ENCODE measurements around the gene PPP1R13L.
A peak's percentile ranks its signal among the peaks of the same experiment; 100 is the strongest.

Gene PPP1R13L

DNA sequence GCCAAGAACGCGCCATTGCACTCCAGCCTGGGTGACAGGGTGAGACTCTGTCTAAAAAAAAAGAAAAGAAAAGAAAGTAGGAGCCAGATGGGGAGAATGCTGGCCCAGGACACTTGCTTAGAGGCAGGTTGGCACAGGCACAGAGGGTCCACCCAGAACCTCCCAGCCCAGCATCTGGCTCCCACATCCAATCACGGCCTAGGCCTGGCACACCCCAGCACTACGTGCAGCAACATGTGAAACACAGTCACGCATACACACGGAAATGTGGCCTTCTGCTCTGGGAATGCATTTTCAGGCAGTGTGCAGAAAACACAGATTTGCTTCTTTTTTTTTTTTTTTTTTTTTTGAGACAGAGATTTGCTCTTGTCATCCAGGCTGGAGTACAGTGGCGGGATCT lies 42.1 kb upstream of the PPP1R13L start:
- H3K27ac ChIP-seq: peak overlapping the region; percentile 100
- ChIA-PET POLR2A (ENCODE audit: low non-redundant PET) (interaction anchor here (0.7 to 1.2 kb wide), 3 partner anchors 10 to 52 kb away, joined by 3 to 10 read pairs (median 10); no protein-coding TSS in a partner anchor), CTCF (no interaction called here)
- TF ChIP-seq, protein P1, sequence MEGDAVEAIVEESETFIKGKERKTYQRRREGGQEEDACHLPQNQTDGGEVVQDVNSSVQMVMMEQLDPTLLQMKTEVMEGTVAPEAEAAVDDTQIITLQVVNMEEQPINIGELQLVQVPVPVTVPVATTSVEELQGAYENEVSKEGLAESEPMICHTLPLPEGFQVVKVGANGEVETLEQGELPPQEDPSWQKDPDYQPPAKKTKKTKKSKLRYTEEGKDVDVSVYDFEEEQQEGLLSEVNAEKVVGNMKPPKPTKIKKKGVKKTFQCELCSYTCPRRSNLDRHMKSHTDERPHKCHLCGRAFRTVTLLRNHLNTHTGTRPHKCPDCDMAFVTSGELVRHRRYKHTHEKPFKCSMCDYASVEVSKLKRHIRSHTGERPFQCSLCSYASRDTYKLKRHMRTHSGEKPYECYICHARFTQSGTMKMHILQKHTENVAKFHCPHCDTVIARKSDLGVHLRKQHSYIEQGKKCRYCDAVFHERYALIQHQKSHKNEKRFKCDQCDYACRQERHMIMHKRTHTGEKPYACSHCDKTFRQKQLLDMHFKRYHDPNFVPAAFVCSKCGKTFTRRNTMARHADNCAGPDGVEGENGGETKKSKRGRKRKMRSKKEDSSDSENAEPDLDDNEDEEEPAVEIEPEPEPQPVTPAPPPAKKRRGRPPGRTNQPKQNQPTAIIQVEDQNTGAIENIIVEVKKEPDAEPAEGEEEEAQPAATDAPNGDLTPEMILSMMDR (conservative IDR thresholded peaks at IDR 0.05; ENCODE audit: low read depth): no peak
- DNase-seq (ENCODE audit: low spot score): peak; percentile 91

DNA sequence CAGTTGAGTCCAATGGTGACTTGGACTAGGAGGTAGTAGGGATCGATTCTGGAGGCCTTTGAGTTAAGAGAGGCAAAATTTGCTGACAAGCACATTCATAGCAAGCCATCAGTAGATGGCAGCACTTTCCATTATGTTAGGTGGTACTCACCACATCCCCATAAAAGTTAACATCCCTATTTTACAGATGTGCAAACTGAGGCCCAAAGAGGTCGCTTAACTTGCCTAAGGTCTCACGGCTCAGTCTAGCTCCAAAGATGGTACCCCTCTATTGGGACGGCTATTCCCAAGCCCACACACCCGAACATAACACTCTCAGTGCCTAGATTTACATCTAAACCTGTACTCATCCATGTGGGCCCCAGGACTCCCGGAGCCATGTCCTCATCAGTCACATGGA lies 41.4 kb upstream of the PPP1R13L start:
- ChIA-PET CTCF (no interaction called here), POLR2A (ENCODE audit: low non-redundant PET) (no interaction called here)
- peak overlapping the region; percentile 100 for H3K27ac ChIP-seq
- TF ChIP-seq, protein P1 (conservative IDR thresholded peaks at IDR 0.05; ENCODE audit: low read depth): no peak
- no peak for DNase-seq (ENCODE audit: low spot score)

DNA sequence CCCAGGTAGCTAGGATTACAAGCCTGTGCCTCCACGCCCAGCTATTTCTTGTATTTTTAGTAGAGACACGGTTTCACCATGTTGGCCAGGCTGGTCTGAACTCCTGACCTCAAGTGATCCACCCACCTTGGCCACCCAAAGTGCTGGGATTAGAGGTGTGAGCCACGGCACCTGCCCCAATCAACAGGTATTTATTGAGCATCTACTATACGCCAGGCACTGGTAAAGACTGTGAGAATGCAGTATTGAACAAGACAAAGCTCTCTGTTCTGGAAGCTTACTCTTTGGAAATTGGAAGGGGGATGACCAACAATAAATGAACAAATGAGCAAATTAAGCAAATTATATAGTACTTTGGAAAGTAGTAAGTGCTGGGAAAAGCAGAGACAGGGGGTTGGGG lies 40.3 kb upstream of the PPP1R13L start:
- TF ChIP-seq, protein P1 (conservative IDR thresholded peaks at IDR 0.05; ENCODE audit: low read depth): no peak
- CTCF ChIA-PET: interaction anchor here (0.6 to 0.8 kb wide), 3 partner anchors 18 to 155 kb away, joined by 3 to 6 read pairs (median 3); no protein-coding TSS in a partner anchor
- DNase-seq (ENCODE audit: low spot score): no peak
- POLR2A ChIA-PET (ENCODE audit: low non-redundant PET): no interaction called here
- H3K27ac ChIP-seq: peak overlapping the region; percentile 100

DNA sequence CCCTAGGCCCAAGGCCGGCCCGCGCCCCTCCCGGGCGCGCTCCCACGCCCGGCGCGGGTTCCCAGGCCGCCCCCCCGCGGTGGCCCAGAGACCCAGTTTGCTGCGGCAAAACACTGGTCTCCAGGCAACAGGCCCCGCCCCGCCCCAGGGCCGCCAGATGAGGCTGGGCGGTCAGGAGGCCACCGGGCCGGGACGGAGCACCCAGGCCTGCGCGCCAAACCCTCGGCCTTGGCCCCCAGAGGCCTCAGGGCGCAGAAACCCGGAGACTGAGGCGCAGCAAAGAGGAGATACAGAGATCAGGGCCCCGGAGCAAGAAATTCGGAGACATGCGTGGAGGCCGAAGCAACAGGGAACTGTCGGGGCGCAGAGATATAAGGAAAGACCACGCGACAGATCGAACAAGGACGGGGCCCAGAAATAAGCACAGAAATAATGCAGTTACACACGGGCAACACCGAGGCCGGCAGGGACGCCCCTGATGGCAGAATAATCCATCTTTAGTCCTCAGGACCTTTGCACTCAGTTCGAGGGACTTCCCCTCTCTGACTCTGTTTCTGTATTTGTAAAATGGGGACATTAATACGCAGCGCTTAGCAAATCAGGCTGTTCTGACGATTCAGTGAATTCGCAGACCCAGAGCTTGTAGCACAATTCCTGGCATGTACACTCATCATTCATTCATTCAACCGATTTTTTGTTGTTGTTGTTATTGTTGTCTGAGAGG lies 39.6 kb upstream of the PPP1R13L start:
- CTCF ChIA-PET: interaction anchor here (0.6 to 0.8 kb wide), 3 partner anchors 17 to 156 kb away, joined by 3 to 6 read pairs (median 3); no protein-coding TSS in a partner anchor
- H3K27ac ChIP-seq: peak overlapping the region; percentile 100
- POLR2A ChIA-PET (ENCODE audit: low non-redundant PET): no interaction called here
- TF ChIP-seq, protein P1 (conservative IDR thresholded peaks at IDR 0.05; ENCODE audit: low read depth): no peak
- peak; percentile 60 for DNase-seq (ENCODE audit: low spot score)

DNA sequence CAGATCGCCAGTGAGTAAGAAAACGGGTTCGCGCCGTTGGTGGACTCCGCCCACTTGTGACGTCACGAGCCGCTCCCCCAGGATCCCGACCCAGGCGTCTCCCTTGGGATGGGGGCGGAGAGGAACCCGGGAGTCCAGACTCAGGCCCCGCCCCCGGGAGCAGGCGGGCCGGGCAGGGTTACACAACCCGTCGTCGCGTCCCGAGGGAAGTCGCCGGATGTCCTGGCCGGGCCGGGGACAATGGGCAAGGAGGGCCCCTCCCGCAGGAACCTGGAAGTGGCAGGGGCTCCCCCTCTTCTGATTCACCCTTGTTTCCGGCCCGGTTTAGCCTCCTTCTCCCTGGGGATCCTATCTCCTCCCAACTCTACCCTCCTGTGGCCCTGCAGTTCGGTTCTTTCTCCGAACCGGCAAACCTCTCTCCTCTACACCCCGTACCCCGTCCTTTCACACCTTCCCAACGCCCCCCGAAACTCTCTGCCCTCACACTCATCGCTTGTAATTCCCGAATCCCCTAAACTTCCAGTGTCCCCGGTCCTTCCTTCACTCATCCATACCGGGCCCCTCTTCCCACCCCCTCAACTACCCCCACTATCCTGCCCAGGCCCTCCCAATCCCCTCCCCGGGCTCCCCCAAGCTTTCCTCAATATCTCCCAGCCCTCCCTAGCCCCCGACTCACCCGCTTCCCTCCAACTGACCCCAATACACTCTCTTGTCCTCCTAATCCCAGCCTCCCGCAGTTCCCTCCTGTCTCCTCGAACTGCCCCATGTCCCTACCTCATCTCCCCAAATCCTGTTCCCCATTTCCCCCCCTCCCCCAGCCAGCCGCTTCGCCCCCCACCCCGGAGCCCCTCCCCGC lies 38.8 kb upstream of the PPP1R13L start:
- TF ChIP-seq, protein P1 (conservative IDR thresholded peaks at IDR 0.05; ENCODE audit: low read depth): no peak

DNA sequence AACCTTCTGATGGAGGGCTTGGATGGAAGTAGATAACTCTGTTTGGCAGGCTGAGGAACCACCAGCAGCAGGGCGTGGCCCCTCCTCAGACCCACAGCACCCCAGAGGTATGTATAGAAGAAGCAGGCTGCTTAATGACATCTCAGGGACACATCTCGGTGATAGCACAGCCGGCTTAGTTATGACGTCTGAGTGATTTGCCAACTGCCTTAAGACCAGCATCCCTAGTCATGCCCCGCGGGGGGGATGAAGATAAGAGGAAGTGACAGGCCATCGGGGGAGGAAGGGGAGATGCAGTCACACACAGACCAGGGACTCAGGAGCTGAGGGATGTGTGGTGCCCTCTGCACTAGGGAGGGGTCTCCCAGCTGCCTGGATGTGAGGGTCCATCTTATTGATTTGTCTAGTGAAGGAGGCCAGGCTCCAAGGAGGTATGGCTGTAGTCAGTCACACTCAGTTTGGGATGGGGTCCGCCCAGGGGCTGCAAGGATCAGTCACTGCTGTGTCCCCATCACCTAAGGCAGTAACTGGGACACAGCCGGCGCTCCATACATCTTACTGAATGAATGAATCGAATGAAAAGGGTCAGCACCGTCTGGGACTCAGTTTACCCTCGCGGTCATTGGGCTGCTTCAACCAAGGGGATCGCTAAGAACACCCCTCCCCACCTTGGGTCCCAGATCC lies 38.1 kb upstream of the PPP1R13L start:
- ChIA-PET POLR2A (ENCODE audit: low non-redundant PET) (no interaction called here), CTCF (interaction anchor here (1.0 kb wide), 1 partner anchor 36 kb away, joined by 6 read pairs; no protein-coding TSS in a partner anchor)
- TF ChIP-seq, protein P1 (conservative IDR thresholded peaks at IDR 0.05; ENCODE audit: low read depth): no peak
- peak overlapping the region; percentile 100 for H3K27ac ChIP-seq
- DNase-seq (ENCODE audit: low spot score): no peak

More for the DNA sequence above, 38.8 kb upstream of the PPP1R13L start:
- H3K27ac ChIP-seq: peak overlapping the region; percentile 100
- CTCF ChIA-PET: interaction anchor here (1.0 kb wide), 1 partner anchor 35 kb away, joined by 6 read pairs; no protein-coding TSS in a partner anchor
- DNase-seq (ENCODE audit: low spot score): peak; percentile 97
- POLR2A ChIA-PET (ENCODE audit: low non-redundant PET): no interaction called here
